GM15510 (cell line): ENCODE results near the gene RANBP3.

Experiments
- POLR2A ChIP-seq: IDR thresholded peaks from 3 replicates; pipeline ENCODE4 v1.6.1; 2011; ENCODE audit warnings: borderline replicate concordance; ENCODE audit not compliant: insufficient read length; ENCODE audit errors: extremely low read depth

RANBP3 gene

GRCh38 chr19:6012426-6013170, 34.7 kb upstream of the RANBP3 start:
- no peak for TF ChIP-seq POLR2A

GRCh38 chr19:6011794-6012193, 33.9 kb upstream of the RANBP3 start:
- TF ChIP-seq POLR2A, result no peak

- no peak for TF ChIP-seq POLR2A
Measured at GRCh38 chr19:6011206-6011605, 33.3 kb upstream of the RANBP3 start.

- no peak for TF ChIP-seq POLR2A
Measured at GRCh38 chr19:6010107-6010506, 32.2 kb upstream of the RANBP3 start.

GRCh38 chr19:6007866-6008265, 29.9 kb upstream of the RANBP3 start:
- TF ChIP-seq POLR2A, result no peak

GRCh38 chr19:6006896-6007295, 29.0 kb upstream of the RANBP3 start:
- TF ChIP-seq POLR2A, result no peak

- TF ChIP-seq POLR2A, result no peak
Measured at GRCh38 chr19:6005321-6006069, 27.6 kb upstream of the RANBP3 start.

- TF ChIP-seq POLR2A, result no peak
Measured at GRCh38 chr19:6003976-6004375, 26.0 kb upstream of the RANBP3 start.

GRCh38 chr19:6002591-6002990, 24.7 kb upstream of the RANBP3 start:
- no peak for TF ChIP-seq POLR2A

- no peak for TF ChIP-seq POLR2A
Measured at GRCh38 chr19:6000228-6000847, 22.4 kb upstream of the RANBP3 start.

GRCh38 chr19:5999693-6000092, 21.8 kb upstream of the RANBP3 start:
- TF ChIP-seq POLR2A, result no peak

GRCh38 chr19:5997371-5997770, 19.4 kb upstream of the RANBP3 start:
- no peak for TF ChIP-seq POLR2A

- no peak for TF ChIP-seq POLR2A
Measured at GRCh38 chr19:5996623-5997320, 18.8 kb upstream of the RANBP3 start.

- no peak for TF ChIP-seq POLR2A
Measured at GRCh38 chr19:5996102-5996501, 18.2 kb upstream of the RANBP3 start.

- no peak for TF ChIP-seq POLR2A
Measured at GRCh38 chr19:5995606-5996005, 17.7 kb upstream of the RANBP3 start.
